OCI-LY1 (cell line): Measurements from ENCODE around the gene SH2D1A.

ENCODE experiments used
- EZH2 ChIP-seq: fragments of 200-600 bp; sonication (generic), shearing (Covaris generic); IDR thresholded peaks from 2 replicates; pipeline ENCODE4 v1.8.0; 2017; ENCODE audit warnings: borderline replicate concordance, mixed run types, mild to moderate bottlenecking, antibody characterized with exemption, low read length, moderate library complexity, mixed read lengths
- TF ChIP-seq, protein P1 (sequence below): fragments of 200-600 bp; sonication (generic), shearing (Covaris generic); IDR thresholded peaks from 2 replicates; pipeline ENCODE4 v1.5.1; 2017; ENCODE audit warnings: mild to moderate bottlenecking, antibody characterized with exemption, low read length, moderate library complexity, mixed read lengths

DNA sequence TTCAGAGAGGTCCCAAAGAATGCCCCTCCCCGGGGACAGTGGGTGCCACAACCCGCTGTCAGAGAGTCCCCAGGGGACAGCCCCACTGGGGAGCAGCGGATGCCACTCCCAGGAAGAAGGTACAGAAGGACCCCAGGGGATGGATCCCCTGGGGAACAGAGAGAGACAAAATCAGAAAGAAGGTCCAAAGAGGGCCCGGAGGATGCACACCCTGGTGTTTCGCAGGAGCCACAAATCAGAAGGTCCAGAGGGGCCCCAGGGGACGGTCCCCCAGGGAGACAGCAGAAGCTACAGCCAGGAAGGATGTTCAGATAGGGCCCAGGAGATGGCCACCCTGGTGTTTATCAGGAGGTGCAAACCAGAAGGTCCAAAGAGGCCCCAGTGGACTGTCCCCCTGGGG, 12.5 kb upstream of the SH2D1A start:
- TF ChIP-seq, protein P1, sequence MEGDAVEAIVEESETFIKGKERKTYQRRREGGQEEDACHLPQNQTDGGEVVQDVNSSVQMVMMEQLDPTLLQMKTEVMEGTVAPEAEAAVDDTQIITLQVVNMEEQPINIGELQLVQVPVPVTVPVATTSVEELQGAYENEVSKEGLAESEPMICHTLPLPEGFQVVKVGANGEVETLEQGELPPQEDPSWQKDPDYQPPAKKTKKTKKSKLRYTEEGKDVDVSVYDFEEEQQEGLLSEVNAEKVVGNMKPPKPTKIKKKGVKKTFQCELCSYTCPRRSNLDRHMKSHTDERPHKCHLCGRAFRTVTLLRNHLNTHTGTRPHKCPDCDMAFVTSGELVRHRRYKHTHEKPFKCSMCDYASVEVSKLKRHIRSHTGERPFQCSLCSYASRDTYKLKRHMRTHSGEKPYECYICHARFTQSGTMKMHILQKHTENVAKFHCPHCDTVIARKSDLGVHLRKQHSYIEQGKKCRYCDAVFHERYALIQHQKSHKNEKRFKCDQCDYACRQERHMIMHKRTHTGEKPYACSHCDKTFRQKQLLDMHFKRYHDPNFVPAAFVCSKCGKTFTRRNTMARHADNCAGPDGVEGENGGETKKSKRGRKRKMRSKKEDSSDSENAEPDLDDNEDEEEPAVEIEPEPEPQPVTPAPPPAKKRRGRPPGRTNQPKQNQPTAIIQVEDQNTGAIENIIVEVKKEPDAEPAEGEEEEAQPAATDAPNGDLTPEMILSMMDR: no peak
- no peak for TF ChIP-seq EZH2
